ENCODE results near the gene CFAP46. TPM values are rescaled to one million over a fixed set of nuclear protein-coding genes. Genes with fewer than 3 reads are reported as not detected.

The CFAP46 gene
- total RNA-seq, 2 experiments from 2014 or later: not detected

- no peak overlapping the region for H2AFZ ChIP-seq (ENCODE audit: low read length)
- no peak overlapping the region for H3K4me3 ChIP-seq (ENCODE audit: low read depth, low read length, poor library complexity, severe bottlenecking)
- no peak overlapping the region for H3K27ac ChIP-seq (ENCODE audit: low read depth, low read length, poor library complexity, severe bottlenecking)
- no peaks in the 10 kb centered on the region for H3K4me1 ChIP-seq (ENCODE audit: insufficient read depth, low read length, poor library complexity, severe bottlenecking)
- no TSS peak for BruUV-seq (replicated peaks)
- no peak overlapping the region for H3K4me2 ChIP-seq (ENCODE audit: low read length)
- no peaks in the 10 kb centered on the region for H4K20me1 ChIP-seq (ENCODE audit: insufficient read depth, low read length)
- no peaks in the 10 kb centered on the region for H3K79me2 ChIP-seq (ENCODE audit: insufficient read depth, low read depth, low read length)
- no peak for DNase-seq (ENCODE audit: low spot score)
- no peaks in the 10 kb centered on the region for H3K36me3 ChIP-seq (ENCODE audit: insufficient read depth, low read length)
- ChIA-PET POLR2A (no interaction called here), CTCF (ENCODE audit: unreplicated experiment) (no interaction called here)
- TF ChIP-seq, protein P1, sequence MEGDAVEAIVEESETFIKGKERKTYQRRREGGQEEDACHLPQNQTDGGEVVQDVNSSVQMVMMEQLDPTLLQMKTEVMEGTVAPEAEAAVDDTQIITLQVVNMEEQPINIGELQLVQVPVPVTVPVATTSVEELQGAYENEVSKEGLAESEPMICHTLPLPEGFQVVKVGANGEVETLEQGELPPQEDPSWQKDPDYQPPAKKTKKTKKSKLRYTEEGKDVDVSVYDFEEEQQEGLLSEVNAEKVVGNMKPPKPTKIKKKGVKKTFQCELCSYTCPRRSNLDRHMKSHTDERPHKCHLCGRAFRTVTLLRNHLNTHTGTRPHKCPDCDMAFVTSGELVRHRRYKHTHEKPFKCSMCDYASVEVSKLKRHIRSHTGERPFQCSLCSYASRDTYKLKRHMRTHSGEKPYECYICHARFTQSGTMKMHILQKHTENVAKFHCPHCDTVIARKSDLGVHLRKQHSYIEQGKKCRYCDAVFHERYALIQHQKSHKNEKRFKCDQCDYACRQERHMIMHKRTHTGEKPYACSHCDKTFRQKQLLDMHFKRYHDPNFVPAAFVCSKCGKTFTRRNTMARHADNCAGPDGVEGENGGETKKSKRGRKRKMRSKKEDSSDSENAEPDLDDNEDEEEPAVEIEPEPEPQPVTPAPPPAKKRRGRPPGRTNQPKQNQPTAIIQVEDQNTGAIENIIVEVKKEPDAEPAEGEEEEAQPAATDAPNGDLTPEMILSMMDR (conservative IDR thresholded peaks at IDR 0.05; ENCODE audit: low read length): no peak
- TF ChIP-seq EZH2phosphoT487 (IDR thresholded peaks at IDR 0.05; ENCODE audit: borderline replicate concordance, low read depth, low read length): no peak
- intact Hi-C loops (cut with micrococcal nuclease; ENCODE audit: unreplicated experiment): no loop called here
- H3K9me2 ChIP-seq (ENCODE audit: insufficient read depth, low read length): no peaks in the 10 kb centered on the region
- H3K9me3 ChIP-seq (ENCODE audit: low read length): no peaks in the 10 kb centered on the region
Measured at GRCh38 chr10:132862485-132863420, 79.6 kb downstream of the CFAP46 start.

DNA sequence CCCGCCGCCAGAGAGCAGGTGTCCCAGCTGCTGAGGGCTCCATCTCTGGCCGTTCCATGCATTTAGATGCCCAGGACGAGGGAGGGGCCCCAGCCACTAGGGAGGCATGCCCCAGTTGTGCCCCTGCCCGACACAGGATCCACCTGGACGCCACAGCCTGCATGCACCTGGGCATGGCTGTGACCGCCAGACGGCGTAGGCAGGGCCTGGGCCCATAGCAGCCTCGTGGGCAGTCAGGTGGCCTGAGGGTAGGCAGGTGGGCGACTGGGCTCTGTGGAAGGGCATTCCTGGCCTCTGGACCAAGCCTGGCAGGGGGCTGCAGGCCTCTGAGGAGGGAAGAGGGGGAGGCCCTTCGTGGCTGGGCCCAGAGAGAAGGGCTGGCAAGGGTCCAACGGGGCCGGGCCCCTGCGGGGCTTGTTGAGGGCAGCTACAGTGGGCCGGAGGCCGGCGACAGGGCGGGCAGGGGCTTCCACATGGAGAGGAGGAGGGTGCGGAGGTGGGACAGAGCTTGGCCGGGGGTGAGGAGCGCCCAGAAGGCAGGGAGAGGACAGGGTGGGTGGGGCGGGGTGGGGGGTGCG lies 80.4 kb downstream of the CFAP46 start:
- no peaks in the 10 kb centered on the region for H3K9me3 ChIP-seq (ENCODE audit: low read length)
- POLR2A ChIA-PET: no interaction called here
- no peaks in the 10 kb centered on the region for H3K79me2 ChIP-seq (ENCODE audit: insufficient read depth, low read depth, low read length)
- no peak for DNase-seq (ENCODE audit: low spot score)
- H3K4me2 ChIP-seq (ENCODE audit: low read length): no peak overlapping the region
- TF ChIP-seq EZH2phosphoT487 (IDR thresholded peaks at IDR 0.05; ENCODE audit: borderline replicate concordance, low read depth, low read length): no peak
- TF ChIP-seq, protein P1 (conservative IDR thresholded peaks at IDR 0.05; ENCODE audit: low read length): no peak
- no peak overlapping the region for H3K4me3 ChIP-seq (ENCODE audit: low read depth, low read length, poor library complexity, severe bottlenecking)
- intact Hi-C loops (cut with micrococcal nuclease; ENCODE audit: unreplicated experiment): no loop called here
- BruUV-seq (replicated peaks): no TSS peak
- H3K27ac ChIP-seq (ENCODE audit: low read depth, low read length, poor library complexity, severe bottlenecking): no peak overlapping the region
- H3K4me1 ChIP-seq (ENCODE audit: insufficient read depth, low read length, poor library complexity, severe bottlenecking): no peaks in the 10 kb centered on the region
- no peaks in the 10 kb centered on the region for H4K20me1 ChIP-seq (ENCODE audit: insufficient read depth, low read length)
- H2AFZ ChIP-seq (ENCODE audit: low read length): no peak overlapping the region
- H3K36me3 ChIP-seq (ENCODE audit: insufficient read depth, low read length): no peaks in the 10 kb centered on the region
- CTCF ChIA-PET (ENCODE audit: unreplicated experiment): no interaction called here
- H3K9me2 ChIP-seq (ENCODE audit: insufficient read depth, low read length): no peaks in the 10 kb centered on the region
